Measurements from ENCODE around the gene WDFY2.
"Not testable (repeated sequence)": the region's sequence is repeated elsewhere in the genome, so short reads cannot be mapped to it uniquely, and the experiment has no call there.

Gene WDFY2

DNA sequence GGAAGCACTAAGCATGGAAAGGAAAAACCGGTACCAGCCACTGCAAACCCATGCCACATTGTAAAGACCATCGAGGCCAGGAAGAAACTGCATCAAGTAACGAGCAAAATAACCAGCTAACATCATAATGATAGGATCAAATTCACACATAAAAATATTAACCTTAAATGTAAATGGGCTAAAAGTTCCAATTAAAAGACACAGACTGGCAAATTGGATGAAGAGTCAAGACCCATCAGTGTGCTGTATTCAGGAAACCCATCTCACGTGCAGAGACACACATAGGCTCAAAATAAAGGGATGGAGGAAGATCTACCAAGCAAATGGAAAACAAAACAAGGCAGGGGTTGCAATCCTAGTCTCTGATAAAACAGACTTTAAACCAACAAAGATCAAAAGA, 15.3 kb upstream of the WDFY2 start:
- not testable (repeated sequence) for DNase-seq

DNA sequence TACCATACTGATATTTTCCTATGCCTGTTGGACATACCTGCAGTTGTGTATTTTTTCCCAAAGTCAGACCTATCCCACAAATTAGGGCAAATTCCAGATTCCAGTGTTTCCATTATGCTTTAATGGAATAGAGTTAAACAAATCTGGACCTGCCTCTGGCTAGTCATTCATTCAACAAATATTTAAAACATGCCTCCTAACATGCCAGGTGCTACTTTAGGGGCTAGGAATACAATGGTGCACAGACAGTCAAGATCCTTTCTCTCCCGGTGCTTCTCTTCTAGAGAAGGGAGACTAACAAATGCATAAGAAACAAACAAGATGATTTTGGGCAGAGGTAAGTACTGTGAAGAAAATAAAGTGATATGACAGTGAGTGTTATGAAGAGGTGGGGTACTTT, 7.5 kb upstream of the WDFY2 start:
- no peak for DNase-seq

DNA sequence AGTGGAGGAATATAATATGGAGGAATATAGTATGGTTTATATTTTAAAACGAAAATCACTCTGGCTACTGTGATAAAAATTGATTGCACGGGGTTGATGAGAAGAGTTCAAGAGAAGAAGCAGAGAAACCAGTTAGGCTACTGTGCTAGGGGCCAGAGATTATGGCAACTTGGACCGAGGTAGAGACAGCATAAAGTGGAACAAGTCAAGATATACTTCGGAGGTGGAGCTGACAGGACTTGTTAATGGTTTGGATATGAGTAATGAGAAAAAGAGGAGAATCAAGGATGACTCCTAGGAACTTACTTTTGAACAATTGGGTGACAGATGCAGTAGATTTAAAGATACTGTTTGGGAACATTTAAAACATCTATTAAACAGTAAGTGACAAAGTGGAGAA, 6.6 kb upstream of the WDFY2 start:
- DNase-seq: no peak

DNA sequence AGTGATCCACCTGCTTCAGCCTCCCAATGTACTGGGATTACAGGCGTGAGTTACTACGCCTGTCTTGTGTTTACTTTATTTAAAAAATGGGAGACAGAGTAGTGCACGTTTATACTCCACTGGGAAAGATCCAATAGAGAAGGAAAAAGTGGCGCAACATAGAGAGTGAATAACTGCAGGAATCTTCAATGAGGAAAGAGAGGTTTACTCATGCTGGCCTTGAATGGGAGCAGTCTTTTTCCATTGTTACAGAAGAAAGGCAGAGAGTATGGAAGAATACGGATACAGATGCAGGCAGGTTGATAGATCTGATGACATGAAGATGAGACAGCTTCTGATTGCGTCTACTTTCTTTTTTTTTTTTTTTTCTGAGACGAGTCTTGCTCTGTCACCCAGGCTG, 4.6 kb upstream of the WDFY2 start:
- no peak for DNase-seq

DNA sequence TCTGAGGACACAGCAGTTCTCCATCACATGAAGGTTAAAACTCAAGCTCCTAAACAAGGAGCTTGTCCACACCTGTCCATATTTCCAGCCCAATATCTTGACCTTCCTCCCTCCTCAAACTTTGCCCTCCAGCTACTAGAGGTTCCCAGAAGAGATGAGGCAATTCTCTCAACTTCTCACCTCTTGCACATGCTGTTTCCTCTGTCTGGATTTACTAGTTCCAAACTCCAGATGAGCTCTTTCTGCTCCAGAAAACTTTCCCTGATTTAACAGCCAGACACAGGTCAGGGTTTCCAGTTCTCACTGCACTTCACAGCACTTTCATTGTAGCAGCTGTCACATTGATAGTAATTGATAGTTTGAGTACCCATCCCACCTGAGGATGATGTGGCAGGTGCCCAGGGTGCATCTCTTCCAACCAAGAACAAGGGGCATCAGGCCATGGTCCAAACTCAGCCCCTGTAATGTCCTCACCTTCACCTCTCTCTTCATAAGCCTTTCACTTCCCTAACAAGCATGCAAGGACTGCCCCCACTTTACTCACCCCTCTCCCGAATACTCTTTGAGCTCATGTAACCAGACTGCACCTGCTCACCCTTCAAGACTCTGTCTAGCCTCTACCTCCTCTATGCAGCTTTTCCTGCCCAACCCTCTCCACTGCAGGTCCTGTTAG, 3.0 kb upstream of the WDFY2 start:
- no peak for DNase-seq

DNA sequence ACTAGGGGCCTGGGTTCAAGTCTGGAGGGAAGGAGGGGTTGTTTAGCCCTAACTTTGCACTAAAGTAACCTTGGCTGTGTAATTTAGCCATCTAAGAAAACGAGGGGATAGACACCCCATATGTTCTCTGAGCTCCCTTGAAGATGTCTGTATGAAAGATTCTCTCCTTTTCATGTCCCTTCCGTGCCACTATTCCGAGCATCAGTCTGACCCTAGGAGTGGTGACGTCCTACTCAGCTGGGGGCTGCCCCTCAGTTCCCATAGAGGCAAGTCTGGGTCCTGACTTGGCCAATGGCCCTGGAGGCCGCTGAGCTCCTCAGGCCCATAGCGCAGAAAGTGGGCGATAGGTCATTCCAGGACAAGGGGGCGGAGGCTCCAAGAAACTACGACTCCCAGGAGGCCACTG, 790 bp upstream of the WDFY2 start:
- no peak for DNase-seq

DNA sequence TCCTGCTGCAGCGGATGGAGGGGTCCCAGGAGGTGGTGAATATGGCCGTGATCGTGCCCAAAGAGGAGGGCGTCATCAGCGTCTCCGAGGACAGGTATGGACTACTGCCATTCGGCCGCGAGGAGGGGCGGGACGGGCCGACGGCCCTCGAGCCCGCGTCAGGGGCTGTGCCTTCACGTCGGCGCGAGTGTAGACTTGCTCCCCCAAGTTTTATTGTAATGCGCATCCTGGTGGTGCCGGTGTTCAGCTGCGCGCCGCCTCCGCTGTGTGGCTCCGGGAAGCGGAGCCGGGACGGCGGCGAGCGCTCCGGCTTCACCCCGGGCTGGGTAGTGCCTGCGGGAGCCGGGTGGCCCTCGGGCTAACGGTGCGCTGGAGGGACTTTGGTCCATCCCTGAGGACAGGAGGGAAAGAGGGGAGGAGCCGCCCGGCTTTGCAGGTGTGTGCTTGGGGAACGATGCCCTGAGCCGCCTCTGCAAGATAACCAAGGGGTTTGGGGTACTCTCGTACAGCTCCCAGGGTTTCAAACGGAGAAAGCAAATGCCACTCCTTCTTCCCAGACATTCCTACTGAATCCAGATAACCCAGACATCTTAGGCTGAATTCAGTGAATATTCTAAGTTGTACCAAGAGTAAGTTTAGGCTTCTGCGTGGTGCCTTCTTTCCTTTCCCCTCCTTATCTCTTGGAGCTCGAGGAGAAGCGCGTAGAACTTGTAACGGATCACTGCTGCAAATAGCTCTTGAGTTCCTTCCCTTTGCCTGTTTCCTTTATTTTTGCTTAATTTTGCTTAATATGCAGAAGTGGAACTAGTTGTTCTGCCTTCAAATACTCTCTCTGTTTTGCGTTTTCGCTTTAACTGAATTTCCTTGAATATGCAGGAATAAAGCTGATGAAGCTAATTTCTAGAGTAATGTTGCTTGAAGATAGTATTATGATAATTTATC, 740 bp downstream of the WDFY2 start:
- DNase-seq: peak; percentile 60

DNA sequence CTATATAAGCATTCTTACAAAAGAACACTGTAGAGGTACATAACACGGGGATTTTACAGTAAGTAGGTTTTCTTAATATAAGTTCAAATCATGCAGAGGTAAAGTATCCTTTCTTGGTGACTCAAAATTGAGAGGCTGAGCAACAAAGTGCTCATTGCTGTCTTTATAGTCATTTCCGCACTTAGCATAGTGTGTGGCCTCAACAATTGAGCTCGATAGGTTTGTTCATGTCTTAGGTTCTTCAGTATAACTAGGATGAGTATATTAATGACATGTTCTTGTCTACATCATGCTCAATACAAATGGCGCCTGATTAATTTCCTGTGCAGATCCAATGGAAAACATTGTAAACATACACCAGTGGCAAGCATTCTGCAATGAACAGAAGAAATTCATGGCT, 1.4 kb downstream of the WDFY2 start:
- peak; percentile 73 for DNase-seq

DNA sequence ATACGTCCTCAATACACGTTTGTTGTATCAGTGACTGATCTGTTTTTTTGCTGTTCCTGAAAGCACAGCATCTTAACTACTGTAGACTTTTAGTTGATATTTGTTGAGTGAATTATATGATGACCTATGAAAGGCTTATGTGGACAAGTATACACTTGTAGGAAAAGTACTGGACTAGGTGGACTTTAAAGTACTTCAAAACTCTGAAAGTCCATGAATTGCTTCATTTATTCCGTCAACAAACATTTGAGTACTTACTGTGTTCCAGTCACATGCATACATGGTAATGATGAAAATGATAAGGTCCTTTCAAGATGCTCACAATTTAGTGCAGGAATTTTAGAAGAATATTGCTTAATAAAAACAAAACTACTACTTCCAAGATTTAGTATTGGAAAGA, 3.1 kb downstream of the WDFY2 start:
- no peak for DNase-seq

DNA sequence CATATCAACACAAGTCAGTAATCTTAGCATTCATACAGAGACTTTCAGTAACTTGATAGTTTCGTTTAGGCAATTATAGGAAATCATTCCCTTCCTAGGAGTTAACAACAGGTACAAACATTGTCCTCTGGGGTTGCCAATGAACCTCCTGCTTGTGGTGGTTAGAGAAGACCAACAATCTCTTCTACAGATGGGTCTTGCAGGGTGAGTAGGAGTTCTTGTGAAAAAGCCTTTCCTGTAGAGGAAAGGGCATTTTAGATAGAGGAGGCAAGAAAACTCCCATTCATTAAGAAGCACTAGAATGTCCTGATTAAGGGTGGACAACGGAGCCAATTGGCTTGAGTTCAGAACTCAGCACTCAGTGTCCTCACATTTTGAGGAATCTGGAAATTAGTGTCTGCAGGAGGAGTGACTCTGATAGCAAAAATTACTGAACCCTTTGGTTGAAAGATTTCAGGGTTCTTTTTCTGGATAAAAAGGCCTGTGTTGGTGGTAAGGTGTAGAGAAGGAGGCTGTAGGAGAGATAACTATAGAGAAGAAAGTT, 4.2 kb downstream of the WDFY2 start:
- no peak for DNase-seq

DNA sequence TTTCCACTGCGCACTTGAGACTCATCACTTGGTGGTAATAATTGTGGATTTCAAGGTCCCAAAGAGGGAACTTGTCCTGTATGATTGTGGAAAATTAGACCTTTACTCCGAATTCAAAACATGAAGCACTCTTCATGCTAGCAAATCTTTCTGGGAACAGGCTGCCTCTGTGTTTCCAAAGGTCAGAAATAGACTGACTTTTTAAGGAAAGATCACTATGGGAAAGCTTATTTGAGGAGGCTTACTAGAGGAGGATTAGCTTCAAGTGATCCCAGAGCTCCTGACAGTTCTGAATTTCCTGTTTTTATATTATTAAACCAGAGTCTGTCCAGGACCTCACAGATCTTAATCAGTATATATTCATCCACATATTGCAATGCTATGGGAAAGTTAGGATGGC, 5.5 kb downstream of the WDFY2 start:
- peak; percentile 11 for DNase-seq

DNA sequence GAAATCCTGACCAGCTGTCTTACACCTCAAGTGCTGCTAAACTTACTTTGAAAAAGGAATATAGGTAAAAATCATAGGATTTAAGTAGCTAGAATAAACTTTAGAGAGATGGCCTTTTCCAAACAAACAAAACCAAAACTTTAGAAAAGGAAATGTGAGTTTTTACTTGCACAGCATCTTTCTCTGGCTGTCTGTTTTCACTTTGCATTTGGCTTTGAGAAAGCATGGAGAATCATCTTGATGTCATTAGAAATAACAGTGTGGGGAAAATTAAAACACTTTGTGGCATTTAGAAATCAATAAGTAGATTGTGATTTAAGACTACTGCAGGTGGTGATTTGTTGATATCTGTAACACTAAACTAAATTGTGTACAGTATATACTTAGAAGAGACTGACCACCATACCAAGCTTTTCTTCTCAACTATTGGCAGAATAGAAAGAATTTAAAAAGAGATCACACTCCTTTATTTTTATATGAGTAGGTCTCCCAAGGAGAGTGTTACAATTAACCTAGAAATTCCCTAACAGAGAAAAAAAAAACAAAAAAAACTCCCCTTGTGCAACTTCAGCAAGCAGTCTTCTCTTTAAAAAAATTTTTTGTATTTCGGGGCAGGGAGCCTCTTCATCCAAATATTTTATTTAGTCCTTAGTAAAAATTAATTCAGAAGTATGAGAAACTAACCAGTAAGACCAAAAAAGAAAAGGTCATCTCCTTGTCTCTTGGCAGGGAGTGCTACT, 6.1 kb downstream of the WDFY2 start:
- DNase-seq: no peak

DNA sequence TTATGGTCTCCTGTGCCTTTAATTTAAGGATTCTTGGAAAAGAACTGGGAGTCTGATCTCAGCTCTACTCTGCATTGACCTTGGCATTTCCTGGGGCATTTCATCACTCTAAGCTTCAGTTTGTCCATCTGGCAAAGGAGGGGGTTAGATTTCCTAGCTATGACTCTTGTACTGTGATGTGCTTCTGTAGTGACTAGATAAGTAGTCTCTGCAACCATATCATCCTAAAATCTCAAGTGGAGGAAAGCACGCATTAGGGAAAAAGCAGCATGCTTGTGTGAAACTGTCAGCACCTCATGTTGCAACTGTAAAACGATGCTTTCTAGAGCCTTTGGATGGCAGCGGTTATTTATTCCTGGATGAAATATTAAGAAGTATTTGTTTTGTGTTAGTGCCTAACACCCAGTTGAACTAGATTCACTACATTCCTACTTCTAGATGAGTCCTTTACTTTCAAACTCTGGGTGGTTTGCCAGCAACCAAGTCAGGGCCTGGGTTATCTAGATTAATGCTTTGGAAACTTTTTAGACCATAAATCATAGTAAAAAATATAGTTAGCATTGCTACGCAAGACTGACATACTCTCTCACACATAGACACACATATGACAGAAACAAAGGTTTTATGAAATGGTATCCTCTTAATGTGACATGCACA, 6.8 kb downstream of the WDFY2 start:
- peak; percentile 98 for DNase-seq

DNA sequence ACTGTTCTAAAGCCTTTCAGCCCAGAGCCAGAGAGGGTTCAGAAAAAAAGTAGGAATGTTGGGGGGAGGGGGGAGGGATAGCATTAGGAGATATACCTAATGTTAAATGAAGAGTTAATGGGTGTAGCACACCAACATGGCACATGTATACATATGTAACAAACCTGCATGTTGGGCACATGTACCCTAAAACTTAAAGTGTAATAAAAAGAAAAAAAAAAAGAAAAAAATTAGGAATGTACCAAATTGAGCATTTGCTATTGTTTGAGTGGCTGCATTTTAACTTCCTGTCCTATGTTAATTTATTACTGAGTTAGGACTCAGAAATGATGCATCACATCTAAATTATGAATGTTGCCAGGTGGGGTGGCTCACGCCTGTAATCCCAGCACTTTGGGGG, 7.7 kb downstream of the WDFY2 start:
- DNase-seq: peak; percentile 16

DNA sequence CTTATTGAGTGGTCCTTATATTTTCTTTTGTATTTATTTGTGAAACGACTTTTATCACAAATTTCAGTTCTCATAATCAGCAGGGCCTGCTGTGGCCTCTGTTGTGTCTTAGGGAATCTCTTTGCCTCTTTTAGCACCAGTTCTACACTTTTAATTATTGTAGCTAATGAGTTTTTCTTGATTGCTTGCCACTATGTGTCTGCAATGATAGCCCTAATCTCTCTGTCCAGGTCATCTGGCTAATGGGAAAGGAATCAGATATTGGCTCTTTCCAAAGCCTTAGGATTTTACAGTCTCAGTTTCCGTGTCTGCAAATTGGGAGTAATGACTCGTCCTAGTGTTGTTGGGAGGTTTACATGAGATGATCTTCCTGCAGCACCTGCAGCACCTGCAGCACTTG, 10.2 kb downstream of the WDFY2 start:
- no peak for DNase-seq

DNA sequence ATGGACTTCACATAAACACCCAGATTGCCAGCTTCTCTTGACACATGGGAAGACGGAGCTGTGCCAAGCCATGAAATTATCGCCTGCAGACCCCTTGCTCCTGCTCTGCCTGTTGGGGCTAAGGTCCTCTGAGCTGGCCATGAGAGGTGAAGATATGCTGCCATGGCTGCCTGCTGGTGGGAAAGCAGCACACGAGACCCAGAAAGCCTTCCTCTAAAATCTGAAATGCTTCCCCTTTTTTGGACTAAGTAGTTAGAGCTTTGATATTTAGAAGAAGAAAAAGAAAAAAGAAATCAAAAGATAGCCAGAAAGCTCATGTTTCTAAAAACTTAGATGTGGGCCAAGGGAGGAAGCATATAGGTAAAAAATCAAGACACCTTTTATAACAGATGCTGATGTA, 11.2 kb downstream of the WDFY2 start:
- no peak for DNase-seq

DNA sequence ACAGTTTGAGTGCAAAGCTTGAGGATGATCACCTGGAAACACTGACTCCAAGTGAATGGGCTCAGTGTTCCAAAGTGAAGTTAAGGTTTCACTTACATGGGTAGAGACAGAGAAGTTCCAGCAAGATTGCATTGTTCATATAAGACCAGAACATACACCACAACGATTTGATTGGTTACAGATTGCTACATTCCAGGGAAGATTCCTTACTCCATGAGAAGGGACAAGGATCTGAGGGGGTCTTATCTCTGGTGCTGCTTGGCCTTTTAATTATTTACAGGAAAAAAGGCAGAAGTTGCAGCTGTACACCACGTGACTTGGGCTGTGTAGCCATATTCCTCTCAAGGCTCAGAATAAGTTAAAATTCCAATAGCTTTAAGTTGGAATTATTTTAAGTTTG, 12.3 kb downstream of the WDFY2 start:
- DNase-seq: no peak

DNA sequence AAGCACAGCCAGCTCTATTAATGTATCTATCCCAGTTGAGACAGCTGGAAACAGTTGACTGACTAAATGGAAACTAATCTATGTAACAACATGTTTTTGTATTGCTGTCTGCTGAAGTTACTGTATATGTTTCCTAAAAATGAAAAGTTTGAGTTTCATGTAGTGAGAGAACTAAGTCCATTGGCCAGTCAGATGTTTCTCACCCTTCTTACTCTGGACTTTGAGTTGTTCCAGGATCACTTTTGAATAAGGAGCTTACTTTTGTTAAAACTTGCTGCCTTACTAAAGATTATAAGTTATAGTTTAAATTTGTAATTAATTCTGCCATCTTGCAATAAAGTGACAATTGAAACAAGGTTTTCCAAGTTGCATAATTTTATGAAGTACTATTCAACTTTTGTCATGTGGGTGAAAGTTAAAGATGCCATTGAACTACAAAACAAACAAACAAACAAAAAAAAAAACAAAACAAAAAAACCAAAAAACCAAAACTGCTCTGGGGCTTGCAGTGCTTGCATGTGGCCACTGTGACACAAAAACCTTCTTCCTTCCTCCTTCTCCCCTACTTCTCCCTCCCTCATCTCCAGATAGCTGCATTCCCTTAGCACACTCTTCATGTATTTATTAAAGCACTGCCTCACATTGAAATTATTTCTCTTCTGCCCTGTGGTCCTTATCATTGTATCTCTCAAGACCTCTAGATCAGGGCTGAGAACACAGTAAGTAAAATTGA, 15.3 kb downstream of the WDFY2 start:
- DNase-seq: no peak

DNA sequence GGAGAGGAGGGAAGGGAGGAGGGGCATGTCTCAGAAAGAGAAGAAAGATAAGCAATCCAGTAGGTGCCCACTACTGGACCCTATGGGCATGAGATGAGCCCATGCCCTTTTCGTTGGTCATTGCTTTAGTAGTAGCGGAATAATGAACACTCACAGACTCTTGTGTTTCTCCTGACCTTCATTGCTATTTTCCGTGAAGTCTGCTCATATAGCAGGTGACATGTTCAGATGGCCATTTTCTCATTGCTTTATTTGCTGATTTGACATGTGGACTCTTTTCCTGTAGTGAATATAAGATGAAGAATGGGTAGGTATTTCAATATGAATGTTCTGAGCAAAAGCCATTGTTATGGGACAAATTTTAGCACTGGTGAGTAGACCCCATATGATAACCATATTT, 16.4 kb downstream of the WDFY2 start:
- DNase-seq: no peak

DNA sequence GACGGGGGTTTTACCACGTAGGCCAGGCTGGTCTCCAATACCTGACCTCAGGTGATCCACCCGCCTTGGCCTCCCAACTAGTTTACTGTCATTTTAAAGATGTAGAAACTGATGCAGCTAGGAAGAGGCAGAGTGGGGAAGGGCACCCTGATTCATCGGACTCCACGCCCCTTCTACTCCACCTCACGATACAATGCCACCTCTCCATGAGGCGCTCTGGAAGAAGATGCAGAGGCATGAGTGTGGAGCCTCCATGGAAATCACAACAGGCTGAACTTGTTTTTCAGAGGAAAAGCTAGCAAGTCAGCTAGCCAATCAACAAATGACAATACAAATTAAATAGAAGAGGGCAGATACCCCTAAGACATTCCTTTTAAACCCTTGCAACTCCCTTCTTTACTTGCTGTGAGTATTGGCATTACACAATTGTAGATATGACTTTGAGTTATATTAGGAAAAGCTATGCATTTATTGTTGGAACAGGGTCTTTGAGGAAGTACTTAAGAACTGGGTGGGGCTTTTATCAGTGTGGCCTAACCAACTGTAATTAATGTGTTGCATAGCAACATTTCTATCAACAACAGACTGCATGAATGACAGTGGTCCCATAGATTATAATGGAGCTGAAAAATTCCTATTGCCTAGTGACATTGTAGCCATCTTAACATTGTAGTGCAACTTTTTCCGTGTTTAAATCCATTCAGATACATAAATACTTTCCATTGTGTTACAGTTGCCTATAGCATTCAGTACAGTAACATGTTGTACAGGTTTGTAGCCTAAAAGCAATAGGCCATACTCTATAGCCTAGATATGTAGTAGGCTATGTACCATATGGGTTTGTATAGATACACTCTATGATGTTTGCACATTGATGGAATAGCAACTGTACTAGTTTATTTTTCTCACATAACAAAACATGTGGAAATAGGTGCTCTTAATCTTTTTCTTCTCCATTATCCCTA, 17.6 kb downstream of the WDFY2 start:
- no peak for DNase-seq

DNA sequence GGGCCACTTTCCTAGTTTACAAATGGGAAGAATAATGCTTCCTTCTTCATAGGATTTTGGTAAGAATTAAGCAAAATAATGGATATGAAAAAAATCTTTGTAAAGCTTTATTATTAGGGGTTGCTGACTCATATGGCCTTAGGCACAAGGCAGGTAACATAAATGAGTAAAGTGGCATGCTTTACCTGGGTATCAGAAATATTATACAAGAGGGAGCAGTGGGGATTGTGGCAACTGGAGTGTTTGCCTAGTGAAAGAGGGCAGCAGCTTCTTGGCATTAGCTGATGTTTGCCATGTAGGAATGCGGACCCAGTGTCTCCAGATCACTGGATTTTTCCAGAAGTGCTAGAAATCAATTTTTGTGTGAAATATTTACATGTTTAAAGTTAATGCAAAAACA, 19.5 kb downstream of the WDFY2 start:
- DNase-seq: no peak

All from HCEC 1CT (cell line).